GM21737 (cell line): ENCODE data around the gene WNK3.

ENCODE experiments used
- ATAC-seq: cut with Tn5 transposase; IDR thresholded peaks from one replicate; pipeline ENCODE4 v1.9.1; 2021; ENCODE audit warnings: mild to moderate bottlenecking, moderate library complexity; ENCODE audit not compliant: unreplicated experiment

Gene WNK3

DNA sequence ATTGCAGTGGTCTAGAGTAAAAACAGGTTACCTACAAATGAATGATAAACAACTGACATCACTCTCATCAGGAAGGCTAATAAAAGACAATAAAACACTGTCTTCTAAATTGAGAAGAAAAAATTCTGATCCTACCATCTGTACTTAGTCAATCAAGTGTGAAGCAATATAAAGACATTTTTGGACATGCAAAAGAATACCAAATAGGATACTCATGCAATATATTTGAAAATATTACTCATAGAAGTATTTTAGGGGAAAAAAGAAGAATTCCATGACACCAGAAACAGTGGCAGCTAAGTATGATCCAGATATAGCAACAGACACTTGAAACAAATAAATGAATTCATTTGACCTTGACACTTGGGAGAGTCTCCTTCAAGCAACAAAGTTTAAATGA, 111.0 kb downstream of the WNK3 start:
- ATAC-seq, result no peak

- ATAC-seq, result no peak
Measured at GRCh38 chrX:54238588-54238987, 119.3 kb downstream of the WNK3 start.

GRCh38 chrX:54237014-54237413, 120.8 kb downstream of the WNK3 start:
- ATAC-seq, result no peak

DNA sequence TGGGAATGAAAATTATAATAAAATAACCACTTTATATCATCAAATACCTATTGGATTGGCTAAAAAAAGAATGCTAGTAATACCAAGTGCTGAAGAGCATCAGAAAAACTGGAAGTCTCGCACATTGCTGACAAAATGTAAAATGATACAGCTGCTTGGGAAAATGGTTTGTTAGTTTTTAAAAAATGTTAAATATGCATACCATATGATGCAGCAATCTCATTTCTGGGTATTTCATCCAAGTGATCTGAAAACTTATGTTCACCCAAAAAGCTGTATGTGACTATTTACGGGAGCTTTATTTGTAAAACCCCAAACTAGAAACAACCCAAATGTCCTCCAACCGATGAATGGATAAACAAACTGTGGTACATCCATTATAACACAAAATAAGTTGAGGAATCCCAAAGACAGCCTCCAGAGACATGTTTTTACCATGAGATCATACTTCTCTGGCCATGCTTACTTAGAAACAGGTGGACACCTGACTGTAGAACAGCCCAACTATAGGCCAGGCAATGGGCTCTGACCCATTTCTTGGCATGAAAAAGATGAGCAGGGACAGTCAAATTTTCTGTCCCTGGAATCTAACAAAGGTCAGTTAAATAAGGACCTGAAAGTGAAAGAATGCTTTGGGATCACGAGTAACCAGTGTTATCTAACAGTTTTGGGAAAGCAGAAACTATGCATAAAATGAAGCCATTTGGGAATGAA, 127.3 kb downstream of the WNK3 start:
- no peak for ATAC-seq

- no peak for ATAC-seq
Measured at GRCh38 chrX:54223581-54223980, 134.3 kb downstream of the WNK3 start.

DNA sequence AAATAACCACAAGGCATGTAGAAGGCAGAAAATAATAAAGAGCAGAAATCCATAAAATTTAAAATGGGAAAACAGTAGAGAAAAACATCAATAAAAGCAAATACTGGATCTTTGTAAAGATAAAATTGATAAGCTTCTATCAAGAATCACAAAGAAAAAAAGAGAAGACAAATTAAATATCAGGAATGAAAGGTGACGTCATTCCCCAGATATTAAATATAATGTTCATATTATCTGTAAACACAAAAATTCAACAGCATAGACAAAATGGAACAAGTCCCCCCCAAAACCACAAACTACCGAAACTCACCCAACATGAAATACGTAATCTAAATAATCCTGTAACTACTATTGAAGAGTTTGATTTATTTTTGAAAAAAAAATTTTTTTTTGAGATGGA, 144.2 kb downstream of the WNK3 start:
- ATAC-seq, result no peak

DNA sequence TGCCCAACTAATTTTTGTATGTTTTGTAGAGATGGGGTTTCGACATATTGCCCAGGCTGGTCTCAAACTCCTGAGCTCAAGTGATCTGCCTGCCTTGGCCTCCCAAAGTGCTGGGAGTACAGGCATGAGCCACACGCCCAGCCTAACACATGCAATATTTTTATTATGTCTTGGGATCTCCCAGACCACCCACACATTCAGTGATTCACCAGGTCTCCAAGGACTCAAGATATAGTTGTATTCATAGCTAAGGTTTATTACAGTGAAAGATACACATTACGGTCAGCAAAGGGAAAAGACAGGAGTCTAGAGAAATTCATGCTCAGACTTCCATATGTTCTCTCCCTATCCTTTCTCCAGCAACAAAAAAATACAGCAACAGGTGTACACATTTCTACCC, 149.3 kb downstream of the WNK3 start:
- ATAC-seq, result no peak

DNA sequence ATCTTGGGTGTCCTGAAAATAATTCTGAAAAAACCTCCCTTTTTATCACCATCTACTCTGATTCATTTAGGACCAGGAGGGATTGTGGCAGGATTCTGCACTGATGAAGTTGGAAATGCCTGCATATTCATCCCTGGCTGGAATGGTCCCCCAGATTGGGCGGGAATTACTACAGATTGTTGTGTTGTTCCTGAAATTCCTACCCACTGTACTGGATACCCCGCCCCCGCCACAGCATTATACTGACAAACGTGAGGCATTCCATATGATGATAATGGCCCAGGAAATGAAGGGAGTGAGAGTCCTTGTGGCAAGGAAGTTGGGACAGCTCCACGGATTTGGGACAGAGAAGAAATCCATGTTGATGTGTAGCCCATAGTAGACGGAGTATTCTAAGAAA, 159.6 kb downstream of the WNK3 start:
- ATAC-seq, result no peak

DNA sequence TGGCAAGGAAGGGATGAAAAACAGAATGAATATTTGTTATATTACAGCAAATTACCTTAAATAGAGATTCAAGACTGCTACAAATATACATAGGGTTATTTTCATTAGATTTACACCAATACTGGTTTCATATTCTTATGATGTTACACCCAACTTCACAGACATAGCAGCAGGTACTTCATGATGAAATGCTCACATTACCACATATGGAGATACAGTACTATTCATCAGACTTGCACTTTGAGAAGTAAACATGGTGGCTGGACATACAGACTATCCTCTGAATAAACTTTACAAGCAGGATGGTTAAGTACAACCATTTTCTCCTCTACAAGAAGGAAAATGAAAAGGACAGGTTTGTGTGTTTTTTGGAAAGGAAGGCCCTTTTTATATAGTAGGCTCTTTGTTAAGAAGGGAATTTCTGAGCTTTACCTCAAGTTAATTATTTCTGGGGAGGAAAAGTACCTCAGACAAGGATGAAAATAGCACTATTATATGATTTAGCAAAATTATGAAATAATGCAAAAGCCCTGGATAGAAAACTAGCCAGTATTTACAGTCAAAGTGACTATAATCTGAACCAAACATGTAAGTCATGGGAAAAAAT, 162.8 kb downstream of the WNK3 start:
- no peak for ATAC-seq

DNA sequence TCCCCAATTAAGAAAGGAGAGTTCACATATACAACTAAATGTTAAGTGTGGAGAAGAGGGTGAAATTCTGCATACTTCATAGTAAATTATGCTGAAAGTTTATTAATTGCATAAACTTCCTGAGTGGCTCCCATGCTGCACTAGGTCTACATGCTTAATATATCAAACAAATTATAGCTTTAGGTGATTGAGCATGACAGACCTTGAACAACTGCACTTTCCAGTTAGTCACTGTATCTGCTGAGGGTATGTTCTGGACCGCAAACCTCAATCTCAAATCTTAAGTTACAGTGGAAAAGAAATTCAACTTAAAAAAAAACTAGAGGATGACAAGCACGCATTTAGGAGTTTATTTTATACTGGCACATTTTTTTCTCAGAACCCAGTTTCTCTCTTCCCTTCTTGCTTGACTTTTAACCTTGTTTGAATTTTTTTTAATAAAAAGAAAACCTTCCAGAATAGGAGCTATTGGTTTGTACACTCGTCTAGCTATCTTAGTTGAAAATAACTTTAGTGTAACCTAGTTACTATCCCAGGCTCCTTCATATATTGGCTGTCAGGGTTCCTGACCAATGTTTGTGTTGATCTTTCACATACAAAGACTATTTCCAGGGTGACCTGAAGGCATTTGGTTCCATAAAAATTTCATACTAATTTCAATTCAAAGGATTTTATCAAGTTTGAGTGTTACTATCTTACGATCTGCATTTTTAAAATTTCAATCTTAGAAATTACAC, 164.6 kb downstream of the WNK3 start:
- no peak for ATAC-seq

DNA sequence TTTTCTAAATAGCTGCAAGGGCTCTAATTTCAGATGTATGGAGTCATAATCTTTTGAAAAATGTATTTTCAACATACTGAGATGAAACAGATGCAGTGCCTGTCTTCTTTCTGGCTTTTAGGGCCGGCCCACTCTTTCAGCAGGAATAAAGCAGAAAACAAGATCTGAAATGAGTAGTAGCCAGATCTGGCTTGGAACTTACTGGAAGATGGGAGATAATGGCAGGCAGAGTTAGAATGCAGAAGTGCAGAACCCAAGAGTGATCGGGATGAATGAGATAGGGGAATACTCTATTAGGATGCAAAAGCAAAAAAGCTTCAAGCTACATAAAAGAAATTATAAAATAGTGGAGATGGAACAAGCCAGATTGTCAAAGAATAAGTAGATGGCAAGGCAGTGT, 173.4 kb downstream of the WNK3 start:
- no peak for ATAC-seq

GRCh38 chrX:54182864-54183613, 174.8 kb downstream of the WNK3 start, which contains the start of gene FAM120C:
TSS of gene FAM120C (minus strand) at chrX:54183254. CDS start at chrX:54183198, 56 bp downstream.
- ATAC-seq, result peak; percentile 34

GRCh38 chrX:54182194-54182863, 175.5 kb downstream of the WNK3 start:
- peak; percentile 60 for ATAC-seq

- ATAC-seq, result no peak
Measured at GRCh38 chrX:54181202-54181953, 176.5 kb downstream of the WNK3 start.

DNA sequence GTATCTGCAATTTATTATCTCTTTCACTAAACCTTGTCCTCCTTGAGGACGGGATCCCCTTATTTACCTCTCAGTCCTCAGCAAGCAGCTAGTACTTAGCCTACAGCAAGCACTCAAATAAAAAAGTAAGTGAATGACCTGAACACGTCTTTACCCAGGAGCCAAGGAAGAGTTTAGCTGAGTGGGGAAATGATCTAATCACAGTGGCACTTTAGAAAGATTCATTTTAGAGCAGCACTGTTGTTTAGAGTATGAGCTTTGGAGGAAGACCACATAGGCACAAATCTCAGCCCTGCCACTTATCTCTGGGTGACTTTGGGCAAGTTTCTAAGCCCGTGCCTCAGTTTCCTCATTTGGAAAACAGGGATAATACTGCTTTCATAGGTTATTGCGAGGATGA, 177.4 kb downstream of the WNK3 start:
- no peak for ATAC-seq

- no peak for ATAC-seq
Measured at GRCh38 chrX:54178100-54178940, 179.5 kb downstream of the WNK3 start.

DNA sequence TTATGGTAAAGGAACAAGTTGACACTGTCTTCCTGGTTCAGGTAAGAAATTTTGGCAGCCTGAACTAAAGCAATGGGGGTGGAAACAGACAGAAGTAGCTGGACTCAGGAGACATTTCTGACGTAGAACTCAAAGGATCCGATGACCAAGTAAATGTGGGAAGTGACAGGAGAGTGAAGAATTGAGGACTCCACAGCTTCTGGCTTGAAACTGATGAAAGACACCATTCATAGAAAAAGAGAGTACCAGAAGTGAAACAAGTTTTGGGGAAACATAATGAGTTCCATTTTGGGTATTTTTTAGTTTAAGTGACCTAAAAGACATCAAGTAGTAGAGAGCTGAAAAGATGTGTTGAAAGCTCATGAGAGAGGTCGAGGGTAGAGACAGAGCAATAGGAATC, 180.5 kb downstream of the WNK3 start:
- ATAC-seq, result no peak

DNA sequence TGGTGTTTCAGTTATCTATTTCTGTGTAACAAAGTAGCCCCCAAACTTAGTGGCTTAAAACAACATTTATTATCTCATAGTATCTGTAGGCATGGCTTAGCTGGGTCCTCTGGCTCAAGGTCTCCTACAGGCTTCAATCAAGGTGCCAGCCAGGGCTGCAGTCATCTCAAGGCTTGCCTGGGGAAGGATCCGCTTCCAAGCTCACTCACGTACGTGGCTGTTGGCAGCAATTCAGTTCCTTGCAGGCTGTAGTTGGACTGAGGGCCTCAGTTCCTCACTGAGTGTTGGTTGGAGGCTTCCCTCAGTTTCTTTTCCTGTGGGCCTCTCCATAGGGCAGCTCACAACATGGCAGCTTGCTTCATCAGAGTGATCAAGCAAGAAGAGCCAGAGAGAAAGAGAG, 184.1 kb downstream of the WNK3 start:
- ATAC-seq, result no peak

DNA sequence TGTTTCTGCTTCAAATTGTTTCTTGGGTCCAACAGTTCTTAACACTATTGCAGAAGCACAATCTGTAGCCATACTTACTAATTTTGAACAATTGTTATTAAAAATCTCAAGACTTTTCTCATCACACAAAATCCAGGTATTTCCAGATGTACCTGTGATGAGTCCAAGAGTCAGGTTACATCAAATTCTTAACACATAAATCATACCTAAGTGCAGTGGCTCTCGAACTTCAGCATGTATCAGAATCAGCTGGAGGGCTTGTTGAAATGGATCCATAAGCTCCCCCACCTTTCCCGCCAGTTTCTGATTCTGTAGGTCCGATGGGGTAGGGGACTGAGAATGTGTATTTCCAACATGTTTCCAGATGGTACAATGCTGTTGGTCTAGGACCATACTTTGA, 185.4 kb downstream of the WNK3 start:
- ATAC-seq, result no peak
